Kidney glomerular epithelial cell (primary cell): Measurements from ENCODE around the gene FOXO1.

Experiments
- DNase-seq: peaks from one replicate; lab custom pipeline; 2025; lab: John Stamatoyannopoulos, UW

FOXO1 gene

DNA sequence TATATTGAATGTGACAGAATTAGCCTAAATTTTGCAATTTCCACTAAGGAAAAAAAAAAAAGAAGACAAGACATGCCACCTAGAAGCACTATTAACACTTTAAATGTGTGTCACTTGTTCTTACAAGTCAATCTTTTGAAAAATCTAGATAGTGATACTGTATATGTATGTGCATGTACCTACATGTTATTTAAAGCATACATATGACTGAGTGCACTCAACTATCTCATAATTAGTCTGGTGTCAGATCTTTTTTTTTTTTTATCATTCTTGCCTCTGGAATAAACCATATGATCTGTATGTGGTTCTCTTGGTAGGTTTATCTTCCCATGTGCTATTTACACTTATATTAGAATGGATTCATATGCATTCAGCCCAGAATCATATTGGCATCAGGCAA is 62.3 kb downstream of the FOXO1 start:
- no peak for DNase-seq

DNA sequence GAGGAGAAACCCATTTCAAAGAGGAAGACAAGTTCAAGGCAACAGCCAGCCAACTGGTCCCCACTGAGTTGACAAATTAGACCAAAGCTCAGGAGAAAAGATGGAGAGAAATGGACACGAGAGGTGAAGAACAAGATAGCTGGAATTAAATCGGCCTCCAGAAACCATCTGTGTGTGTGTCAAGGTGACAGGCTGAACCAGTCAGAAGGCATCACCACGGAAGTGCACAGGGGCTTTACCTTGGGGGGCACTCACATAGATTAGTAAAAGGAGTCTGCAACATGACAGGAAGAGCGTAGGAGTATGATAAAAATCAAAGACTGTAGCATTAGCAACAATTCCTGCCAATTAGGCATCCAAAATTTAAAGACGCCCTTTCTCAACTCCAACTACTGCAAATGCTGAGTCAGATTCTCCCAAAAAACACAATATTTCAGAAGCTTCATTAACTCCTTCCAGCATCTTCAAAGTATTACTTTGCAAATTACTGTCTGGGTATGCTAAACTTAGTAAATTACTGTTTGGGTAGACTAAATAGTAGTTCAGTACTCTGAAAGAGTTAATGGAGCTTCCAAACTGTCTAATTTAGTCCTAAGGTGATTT is 66.2 kb downstream of the FOXO1 start:
- no peak for DNase-seq

DNA sequence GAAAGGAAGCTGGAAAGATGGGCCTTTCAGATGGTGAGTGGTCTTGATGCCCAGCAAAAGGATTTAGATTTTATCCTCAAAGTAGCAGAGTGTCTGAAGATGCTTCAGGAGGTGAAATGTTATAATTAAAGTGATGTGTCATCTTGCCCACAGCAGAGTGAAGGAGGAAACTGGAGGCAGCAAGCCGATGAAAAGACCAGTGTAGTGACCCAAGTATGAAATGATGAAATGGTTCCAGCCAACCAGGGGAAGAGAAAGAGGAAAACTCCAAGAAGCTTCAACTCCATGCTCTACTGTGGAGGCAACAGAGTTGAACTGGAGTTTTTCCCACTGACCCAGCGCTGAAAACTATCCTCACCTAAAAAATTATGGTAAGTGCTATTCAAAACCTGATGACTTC is 66.7 kb downstream of the FOXO1 start:
- no peak for DNase-seq

DNA sequence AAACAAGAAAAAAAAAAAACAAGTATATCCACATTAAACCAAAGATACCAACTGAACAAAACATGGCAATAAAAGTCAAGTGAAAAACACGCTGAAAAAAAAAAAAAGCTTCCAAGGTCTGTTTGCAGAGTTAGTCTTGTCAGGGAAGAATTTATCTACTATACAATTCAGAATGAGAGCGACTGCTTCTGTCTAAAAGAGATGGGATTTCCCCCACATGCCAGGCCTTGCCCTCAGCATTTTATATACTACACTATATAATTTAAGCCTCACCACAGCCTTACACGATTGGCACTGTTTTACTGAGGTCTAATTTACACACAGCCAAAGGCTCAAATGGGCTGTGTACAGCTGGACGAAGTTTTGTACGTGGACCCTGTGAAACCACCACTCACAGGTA is 67.3 kb downstream of the FOXO1 start:
- no peak for DNase-seq

DNA sequence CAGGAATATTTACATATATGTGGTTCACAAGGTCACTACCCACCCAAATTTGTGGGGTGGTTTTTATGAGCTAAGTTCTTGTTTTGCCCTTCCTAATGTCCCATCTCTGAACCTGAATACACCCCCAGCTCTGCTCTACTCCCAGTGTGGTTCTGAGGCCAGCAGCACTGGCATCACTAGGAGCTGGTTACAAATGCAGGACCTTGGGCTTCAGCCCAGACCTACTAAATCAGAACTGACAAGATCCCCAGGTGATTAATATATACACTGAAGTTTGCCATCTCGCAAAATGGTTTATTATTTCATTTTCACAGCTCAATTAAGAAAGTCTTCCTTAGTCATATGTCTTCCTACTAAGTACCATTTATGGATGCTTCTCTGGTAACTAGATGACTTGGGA is 67.9 kb downstream of the FOXO1 start:
- DNase-seq, result no peak

DNA sequence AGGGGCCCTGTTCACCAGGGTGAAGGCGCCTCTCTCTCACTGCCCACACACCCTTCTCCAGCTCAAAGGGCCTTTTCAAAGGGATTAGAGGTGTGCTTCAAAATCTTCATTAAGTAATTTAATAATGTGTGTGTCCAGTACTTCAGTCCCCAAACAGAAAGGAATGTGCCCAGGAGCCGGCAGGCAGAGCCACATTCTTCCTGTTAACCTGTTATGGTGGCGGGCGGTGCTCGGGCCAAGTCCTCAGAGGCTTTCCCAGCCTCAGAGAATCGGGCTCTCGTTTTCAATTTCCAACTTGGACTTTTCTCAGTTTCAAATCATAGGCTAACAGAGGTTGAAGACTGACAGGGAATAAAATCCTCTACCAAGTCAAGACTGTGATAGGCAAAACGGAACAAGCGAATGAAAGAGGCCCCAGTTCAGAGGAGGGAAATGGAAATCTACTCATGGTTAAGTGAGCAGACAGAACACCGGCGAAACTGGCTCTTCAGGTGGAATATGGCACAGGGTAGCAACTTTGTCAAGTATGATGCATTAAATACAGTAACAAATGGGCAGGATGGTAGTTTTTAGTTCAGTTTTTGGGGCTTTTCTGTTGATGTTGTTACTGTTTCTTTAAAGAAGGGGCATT is 68.6 kb downstream of the FOXO1 start:
- DNase-seq, result no peak

DNA sequence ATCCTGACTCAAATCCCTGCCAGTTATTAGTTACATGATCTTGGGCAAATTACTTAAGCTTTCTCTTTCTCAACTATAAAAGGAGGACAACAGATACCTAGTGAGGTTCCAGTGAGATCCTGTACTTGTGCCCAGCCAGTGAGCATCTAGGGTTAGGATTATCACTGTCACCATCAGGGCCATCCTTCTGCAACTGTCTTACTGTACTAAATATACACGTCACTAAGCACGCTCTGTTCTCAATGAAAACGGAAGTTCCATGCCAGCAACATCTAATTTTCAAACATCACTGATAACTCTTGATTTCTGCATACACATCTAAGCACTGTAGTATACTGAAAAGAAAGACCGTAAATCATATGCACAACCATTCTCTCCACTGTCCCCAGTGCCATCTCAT is 70.0 kb downstream of the FOXO1 start:
- DNase-seq, result no peak

DNA sequence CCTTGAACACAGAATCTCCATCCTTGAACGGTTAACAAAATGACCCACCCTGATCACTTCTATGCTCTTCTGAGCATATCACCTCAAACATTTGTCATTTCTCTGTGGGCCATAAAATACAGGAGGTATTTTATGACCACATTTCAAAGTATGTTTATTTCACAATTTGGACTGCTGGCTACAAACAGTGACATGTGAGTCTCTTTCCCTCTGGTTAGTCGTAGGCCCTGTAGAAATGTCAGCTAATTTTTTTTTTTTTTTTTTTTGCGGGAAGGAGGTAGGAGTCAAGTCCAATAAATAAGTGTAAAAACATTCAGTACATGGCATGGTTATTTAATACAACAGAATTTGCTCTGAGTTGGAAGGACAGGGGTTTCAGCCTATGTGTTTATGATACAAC is 70.7 kb downstream of the FOXO1 start:
- no peak for DNase-seq

DNA sequence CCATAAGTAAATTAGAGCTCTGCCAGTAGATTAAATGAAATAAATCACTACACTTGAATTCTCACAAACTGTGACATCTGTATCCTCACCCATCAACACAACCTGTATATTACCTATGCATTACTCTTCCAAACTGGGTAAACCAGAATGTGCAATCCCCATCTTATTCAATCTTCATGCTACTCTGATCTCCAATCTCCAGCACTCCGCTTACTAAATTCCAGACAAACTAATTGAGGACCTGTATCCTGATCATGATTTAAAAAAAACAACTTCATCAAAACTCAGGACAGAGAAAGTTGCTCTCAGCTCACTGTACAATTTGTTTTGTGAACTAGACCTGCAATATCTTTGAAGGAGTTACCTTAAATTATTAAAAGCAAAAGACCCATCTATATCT is 74.4 kb downstream of the FOXO1 start:
- no peak for DNase-seq

DNA sequence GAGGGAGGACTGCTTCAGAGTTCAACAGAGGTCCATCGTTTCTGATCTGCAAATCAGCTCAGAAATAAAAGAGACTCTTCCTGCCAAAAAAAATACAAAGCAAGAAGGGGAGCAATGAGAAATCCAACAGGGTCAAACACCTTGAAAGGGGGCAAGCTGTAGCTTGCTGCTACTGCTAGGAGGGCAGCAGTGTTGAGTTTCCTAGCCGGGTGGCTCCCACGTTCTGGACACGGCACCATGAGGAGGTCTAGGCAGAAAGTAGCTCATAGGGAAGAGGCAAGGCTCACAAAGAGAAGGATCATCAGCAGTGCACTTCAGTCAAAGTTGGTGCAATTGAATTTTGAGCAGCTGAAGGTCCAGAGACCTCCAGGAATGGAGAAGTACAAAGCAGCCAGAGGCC is 75.3 kb downstream of the FOXO1 start:
- no peak for DNase-seq

DNA sequence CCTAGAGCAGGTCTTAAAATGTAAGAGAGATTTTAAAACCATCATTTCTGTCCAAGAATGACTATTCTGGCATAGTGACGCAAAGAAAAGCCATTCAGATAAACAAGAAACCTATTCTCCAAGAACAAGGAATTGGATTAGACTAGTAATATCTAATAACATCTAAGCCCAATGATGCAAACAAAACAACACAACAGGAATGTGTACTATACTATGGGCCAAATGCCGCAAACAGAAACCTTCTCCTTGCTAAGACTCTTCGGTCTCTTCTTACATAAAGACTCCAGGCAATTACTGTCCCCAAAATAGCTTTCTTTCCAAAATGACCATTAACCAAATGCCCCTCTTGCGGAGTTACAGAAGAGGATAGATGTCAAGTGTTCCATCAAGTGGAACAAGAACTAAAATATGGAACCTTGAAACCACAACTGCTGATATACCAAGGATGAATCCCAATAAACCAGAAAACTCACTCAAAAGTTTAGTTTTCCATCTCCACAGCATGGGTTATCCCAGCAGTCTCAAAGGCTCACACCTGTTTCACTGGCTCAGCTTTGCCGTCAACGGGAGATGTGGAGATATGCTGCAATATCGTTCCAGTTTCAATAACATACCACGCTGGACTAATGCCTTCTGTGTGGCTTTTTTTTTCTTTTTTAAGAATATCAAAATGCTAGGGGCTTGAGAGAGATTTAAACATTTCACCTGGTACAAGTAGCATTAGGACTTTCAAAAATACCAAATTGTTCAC is 76.2 kb downstream of the FOXO1 start:
- no peak for DNase-seq

DNA sequence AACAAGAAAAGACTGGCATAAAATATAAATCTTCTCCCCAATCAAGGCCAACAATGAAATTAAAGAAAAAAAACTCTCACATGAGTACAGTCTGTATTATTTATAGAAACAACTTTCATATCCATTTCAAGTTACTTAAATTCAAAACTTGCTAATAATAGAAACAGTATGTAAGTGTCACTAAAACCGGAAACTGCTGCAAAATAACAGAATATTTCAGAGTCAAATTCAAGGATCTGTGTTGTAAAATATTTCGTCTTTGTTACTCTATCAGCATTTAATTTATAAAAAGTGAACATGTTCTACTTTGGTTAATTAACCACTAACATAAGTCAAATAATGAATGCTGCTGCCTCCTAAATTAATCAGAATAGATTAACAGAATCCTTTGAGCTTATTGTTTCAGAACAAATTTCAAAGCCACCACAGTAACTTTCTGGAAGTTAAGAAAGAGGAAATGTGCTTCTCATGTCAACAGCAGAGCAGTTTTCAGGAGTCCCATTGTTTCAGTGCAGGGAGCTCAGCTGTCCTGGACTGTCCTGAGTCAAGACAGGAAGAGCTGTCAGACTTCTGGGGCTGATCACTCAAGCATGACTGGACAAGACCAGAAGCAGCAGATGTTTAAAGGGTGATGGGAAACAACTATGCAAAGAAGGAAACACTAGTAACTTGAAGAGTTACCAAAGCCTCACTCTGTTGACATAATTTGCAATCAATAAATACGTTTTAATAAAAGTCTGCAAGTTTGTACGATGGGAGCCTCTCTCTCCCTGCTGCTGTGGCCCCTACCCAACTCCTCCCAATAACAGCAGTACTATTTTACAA is 76.9 kb downstream of the FOXO1 start:
- DNase-seq, result peak; percentile 65

DNA sequence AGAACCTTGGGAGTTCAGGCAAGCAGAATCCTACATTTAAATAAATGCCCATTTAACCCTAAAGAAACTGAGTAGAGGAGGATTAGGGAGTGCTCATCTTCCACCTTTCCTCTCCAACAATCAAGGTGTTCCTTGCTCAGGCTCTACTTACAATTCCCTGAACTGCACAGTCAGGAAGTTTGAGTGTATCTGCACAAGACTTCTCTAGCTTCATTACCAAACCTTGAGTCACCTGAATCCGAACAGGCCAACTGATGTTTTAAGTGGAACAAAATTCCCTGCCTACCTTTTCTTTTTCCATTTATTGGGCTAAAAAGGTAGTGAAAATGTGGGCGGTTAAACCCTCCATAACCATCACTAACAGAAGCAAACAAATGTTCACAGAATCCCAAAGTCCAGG is 78.3 kb downstream of the FOXO1 start:
- DNase-seq, result no peak

DNA sequence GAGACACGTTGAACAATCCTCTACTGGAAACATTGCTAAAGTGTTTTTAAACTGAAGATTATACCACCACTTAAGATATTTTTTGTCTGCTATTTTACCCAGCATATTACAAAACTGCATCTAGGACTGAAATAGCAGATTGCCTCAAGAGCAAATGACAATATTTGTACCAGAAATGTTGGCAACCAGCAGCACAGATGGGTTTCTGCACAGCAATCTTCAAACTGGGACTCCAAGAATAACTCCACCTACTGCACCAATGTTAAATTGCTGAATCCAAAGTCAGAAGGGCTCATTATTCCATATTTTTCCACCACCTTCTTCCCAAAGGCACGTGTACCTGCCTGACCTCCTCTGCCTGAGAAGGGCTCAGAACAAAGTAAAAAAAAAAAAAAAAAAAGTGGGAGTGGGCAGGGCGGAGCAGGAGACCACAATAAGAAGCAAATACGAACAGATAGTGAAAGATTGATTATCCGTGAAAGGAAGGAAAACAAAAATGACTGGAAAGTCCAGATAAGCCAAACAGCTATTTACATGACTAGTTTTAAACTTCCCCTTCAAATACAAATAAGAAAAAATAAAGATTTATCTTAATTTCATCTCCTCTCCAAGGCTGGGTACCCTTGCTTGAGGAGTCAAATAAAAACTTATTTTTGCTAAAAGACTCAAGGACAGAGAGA is 79.4 kb downstream of the FOXO1 start:
- no peak for DNase-seq

DNA sequence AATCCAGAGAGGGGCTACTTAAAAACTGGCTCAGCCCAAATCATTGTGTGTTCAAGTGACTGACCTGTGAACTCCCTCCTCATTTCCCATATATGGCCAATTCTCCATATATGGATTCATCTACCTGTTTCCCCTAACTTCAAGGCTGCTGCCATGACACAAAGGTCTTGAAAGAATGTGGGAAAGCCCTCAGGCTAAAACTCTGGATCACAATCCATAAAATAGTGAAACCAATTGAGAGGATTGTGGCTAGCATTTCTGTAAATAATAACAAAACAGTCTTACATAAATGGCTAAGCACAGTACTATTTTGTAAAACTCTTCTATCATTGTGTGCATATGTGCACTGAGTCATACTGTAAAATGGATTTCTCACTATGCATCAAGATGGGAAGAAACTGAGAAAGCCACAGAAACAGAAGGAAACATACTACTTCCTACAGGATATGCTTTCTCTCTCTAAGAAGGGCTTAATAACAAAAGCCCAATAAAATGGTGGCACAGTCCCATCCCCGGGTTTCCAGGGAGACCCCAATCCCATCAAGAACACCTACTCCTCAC is 80.5 kb downstream of the FOXO1 start:
- DNase-seq, result no peak

DNA sequence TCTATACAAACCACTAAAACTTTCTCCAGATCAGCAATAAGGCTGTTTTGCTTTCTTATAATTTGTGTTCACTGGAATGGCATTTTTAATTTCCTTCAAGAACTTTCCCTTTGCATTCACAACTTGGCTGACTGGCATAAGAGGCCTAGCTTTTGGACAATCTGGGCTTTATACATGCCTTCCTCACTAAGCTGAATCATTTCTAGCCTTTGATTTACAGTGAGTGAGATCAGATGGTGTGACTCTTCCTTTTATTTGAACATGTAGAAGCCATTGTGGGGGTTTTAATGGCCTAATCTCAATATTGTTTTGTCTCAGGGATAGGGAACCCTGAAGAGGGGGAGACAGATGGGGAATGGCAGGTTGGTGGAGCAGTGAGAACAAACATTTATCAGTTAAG is 82.7 kb downstream of the FOXO1 start:
- no peak for DNase-seq

DNA sequence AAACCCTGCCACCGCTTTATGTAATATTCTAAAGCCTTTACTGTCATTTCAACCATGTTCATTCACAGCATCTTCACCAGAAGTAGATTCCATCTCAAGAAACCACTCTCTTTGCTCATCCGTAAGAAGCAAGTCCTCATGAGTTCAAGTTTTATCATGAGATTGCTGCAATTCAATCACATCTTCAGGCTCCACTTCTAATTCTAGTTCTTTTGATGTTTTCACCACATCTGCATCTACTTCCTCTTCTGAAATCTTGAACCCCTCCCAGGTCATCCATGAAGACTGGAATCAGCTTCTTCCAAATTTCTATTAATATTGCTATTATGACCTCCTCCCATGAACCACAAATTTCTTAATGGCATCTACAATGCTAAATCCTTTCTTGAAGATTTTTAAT is 83.9 kb downstream of the FOXO1 start:
- no peak for DNase-seq

DNA sequence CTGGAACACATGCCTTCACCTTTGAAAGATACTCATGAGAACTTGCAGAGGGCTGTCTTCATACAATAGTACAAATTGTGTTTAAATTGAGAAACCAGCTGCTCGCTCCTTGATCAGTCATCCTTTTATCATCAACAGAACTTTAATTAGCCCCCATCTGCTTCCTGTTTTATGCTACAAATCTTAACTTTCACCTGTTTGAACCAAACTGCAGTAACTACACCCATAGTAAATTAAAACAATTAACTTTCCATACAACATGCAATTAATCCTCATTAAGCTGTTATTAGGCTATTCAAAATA is 85.2 kb downstream of the FOXO1 start:
- DNase-seq, result no peak

DNA sequence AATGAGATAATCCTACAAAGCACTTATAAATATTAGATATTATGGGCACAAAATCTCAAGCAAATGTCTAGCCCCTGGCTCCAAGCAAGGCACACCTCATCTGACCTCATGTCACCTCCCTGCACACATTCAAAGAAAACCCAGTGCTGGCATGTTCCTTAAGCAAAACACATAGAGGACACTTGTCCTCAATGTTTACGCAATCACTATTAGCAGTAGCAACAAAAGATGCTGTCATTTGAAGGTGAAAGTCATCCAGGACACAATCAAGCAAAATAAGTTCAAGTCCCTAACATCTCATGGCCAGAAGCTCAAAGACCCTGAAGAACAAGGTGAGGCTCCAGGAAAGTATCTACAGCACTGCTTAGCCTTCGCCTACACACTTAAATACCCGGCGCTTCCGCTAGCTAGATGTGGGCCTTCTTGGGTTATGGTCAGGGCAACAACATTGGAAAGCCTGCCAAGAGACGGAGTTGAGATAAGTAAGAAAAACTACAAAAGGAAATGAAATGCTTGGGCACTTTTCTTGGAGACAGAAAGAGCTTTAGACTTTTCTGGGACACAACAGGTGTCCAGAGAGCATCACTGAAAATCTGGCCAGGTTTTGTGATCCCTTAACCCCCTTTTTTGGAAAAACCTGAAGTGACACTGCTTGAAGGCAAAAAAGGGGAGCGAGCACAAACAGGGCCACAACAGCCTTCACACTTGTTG is 85.7 kb downstream of the FOXO1 start:
- DNase-seq, result no peak

DNA sequence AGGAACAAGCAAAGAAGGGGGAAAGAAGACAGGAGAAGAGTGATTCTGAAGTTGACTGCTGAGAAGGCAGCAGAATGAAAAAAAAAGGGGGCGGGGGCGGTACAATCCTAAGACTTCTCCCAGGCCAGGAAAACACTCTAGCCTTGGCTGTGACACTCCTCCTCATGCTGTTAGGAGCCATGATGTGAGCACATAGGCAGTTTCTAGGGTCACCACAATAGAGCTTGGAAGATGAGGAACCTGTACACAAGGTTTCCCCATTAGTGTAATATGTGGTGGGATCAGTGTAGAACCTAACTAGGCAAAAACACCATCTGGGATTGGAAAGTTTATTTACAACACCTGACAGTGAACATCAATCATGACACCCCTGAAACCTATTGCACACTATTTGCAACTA is 86.9 kb downstream of the FOXO1 start:
- no peak for DNase-seq

DNA sequence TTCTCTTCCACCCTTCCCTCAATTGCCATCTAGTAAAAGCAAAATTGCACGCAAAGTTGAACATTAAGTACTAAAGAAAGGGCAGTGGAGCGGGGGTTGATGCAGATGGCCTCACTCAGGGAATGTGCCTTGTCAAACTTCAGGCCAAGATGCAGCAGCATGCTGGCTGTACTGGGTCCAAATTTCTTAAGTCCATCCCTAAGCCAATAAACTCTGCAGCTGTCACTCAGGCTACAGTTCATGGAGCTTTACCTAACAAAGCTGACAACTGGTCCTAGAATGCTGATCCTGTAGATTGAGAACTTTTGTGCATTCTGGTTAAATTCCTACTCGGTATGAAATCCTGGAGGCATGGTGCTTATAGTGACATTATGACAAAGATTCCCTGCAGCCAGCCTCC is 88.4 kb downstream of the FOXO1 start:
- peak; percentile 55 for DNase-seq
